GM18867 (cell line): ENCODE data around the gene HES4.

Source experiments
- ATAC-seq: cut with Tn5 transposase; IDR thresholded peaks from one replicate; pipeline ENCODE4 v1.9.1; 2021; ENCODE audit warnings: mild to moderate bottlenecking, moderate library complexity; ENCODE audit not compliant: unreplicated experiment

Gene HES4

GRCh38 chr1:953524-954320 is 46.2 kb downstream of the HES4 start:
- no peak for ATAC-seq

DNA sequence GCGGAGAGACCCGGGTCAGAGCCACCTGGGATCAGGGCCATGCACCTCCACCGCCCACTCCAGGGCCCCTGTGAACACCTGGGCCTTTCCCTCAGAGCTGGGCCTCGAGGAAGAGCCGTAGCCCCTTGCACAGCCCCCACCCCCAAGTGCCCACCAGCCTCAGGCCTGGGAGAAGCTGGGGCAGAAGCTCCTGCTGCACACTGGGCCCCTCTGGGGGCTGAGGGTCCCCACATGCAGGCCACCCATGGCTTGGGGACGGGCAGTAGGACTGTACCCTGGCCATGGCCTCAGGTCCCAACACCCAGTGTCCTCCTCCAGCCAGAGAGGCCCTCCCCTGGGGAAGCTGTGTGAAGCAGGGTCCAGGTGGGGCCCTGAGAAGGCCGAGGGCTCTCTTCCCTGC is 47.3 kb downstream of the HES4 start:
- ATAC-seq, result no peak

GRCh38 chr1:952201-952600 is 47.7 kb downstream of the HES4 start:
- ATAC-seq, result no peak

DNA sequence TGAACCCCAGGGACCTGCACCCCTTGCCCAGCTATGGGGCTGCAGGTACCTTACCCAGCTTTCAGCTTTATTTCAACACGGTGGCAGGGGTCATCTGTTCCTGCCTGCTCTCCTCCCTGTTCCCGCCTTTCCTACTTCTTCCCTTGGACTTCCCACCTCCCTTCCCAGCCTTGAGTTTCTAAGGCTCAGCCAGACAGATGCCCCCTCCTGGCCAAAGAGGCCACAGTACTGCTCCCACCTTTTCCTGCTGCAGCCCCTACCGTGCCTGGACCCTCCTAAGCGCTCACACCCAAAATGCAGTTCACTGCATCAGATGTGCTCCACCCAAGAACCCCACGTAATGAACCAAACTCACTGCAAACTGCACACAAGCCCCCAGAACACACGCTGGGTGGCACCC is 48.5 kb downstream of the HES4 start:
- no peak for ATAC-seq

GRCh38 chr1:950881-951280 is 49.0 kb downstream of the HES4 start:
- no peak for ATAC-seq

- no peak for ATAC-seq
Observed at GRCh38 chr1:950268-950667, 49.6 kb downstream of the HES4 start.
